HCT116 (cell line): Measurements from ENCODE around the gene SLC35E2B.
"Not testable (repeated sequence)": the region's sequence is repeated elsewhere in the genome, so short reads cannot be mapped to it uniquely, and the experiment has no call there.

Experiments
- CEBPB ChIP-seq: IDR thresholded peaks from 2 replicates; pipeline ENCODE4 v1.6.1; 2012; ENCODE audit warnings: low read depth
- CTCF ChIP-seq, 3 experiments: fragments of 200-600 bp in 1 of 3; sonication (generic) in 1 of 3; IDR thresholded peaks in 2 of 3; conservative IDR thresholded peaks in 1 of 3; 2 replicates each; pipeline ENCODE4 v1.5.1; 2012 to 2017; ENCODE audit warnings: low read depth in 2 of 3, low read length in 2 of 3, antibody characterized with exemption in 1 of 3, borderline replicate concordance in 1 of 3, control low read depth in 1 of 3, mild to moderate bottlenecking in 1 of 3, mixed read lengths in 1 of 3, mixed run types in 1 of 3, moderate library complexity in 1 of 3; ENCODE audit not compliant: insufficient read depth in 1 of 3
- ELF1 ChIP-seq: IDR thresholded peaks from 2 replicates; pipeline ENCODE4 v1.6.1; 2012; ENCODE audit warnings: low read depth, borderline replicate concordance
- EZH2 ChIP-seq: fragments of 200-600 bp; sonication (generic); IDR thresholded peaks from 2 replicates; pipeline ENCODE4 v1.6.1; 2017; ENCODE audit warnings: antibody characterized with exemption, mixed run types
- EZH2phosphoT487 ChIP-seq: fragments of 200-600 bp; IDR thresholded peaks from 2 replicates; pipeline ENCODE4 v1.6.1; 2018; ENCODE audit warnings: antibody characterized with exemption, borderline replicate concordance
- JUND ChIP-seq: IDR thresholded peaks from 2 replicates; pipeline ENCODE4 v1.6.1; 2012
- POLR2A ChIP-seq: IDR thresholded peaks from 2 replicates; pipeline ENCODE4 v1.7.0; 2011; ENCODE audit warnings: borderline replicate concordance; ENCODE audit not compliant: insufficient read depth, insufficient read length; ENCODE audit errors: extremely low read depth
- POLR2AphosphoS5 ChIP-seq: IDR thresholded peaks from 2 replicates; pipeline ENCODE4 v1.6.1; 2011; ENCODE audit warnings: mild to moderate bottlenecking, low read depth, low read length, moderate library complexity
- SIN3A ChIP-seq: IDR thresholded peaks from 2 replicates; pipeline ENCODE4 v1.6.1; 2012; ENCODE audit warnings: low read depth
- TCF7L2 ChIP-seq: IDR thresholded peaks from 2 replicates; pipeline ENCODE4 v1.7.0; 2011; ENCODE audit warnings: borderline replicate concordance, inconsistent platforms; ENCODE audit not compliant: insufficient read depth, insufficient read length; ENCODE audit errors: extremely low read depth
- ZNF274 ChIP-seq: fragments of 200-500 bp; sonication (Bioruptor generic); IDR thresholded peaks from 2 replicates; pipeline ENCODE4 v1.6.1; 2014; ENCODE audit warnings: mild to moderate bottlenecking, low read depth, low read length, inconsistent platforms
- TF ChIP-seq, protein P1 (sequence below): IDR thresholded peaks from 2 replicates; pipeline ENCODE4 v1.6.1; 2012

- not testable (repeated sequence) for TF ChIP-seq EZH2phosphoT487; CTCF (IDR thresholded peaks at IDR 0.05 in 2 of 3, conservative IDR thresholded peaks at IDR 0.05 in 1 of 3; ENCODE audit: borderline replicate concordance in 1 of 3, insufficient read depth in 1 of 3, low read depth in 2 of 3, low read length in 2 of 3); POLR2AphosphoS5; JUND; POLR2A; ELF1; CEBPB; SIN3A; EZH2; TCF7L2; ZNF274
- TF ChIP-seq, protein P1, sequence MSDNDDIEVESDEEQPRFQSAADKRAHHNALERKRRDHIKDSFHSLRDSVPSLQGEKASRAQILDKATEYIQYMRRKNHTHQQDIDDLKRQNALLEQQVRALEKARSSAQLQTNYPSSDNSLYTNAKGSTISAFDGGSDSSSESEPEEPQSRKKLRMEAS, result not testable (repeated sequence)
Observed at GRCh38 chr1:1730230-1730629, 37.6 kb upstream of the SLC35E2B start.
